ENCODE measurements around the gene RENBP.

RENBP gene

DNA sequence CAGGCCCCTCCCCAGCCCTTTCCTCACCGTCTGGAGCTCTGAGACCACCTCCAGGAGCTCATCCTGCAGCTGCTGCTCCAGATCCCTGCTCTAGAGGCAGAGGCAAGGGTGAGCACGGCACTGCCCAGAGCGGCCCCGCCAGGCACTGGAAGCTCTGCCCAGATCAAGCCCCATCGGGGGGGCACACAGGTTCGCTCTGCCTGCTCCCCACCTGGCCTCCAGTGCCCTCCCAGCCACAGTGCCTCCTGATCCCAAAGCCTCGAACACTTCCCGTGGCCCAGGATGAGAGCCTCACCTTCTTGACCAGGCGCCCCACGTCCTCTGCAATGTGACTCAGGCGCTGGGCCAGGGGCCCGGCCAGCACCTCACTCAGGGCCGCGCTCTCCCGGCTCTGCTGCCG lies 23.4 kb downstream of the RENBP start:
- TF ChIP-seq, protein P1, sequence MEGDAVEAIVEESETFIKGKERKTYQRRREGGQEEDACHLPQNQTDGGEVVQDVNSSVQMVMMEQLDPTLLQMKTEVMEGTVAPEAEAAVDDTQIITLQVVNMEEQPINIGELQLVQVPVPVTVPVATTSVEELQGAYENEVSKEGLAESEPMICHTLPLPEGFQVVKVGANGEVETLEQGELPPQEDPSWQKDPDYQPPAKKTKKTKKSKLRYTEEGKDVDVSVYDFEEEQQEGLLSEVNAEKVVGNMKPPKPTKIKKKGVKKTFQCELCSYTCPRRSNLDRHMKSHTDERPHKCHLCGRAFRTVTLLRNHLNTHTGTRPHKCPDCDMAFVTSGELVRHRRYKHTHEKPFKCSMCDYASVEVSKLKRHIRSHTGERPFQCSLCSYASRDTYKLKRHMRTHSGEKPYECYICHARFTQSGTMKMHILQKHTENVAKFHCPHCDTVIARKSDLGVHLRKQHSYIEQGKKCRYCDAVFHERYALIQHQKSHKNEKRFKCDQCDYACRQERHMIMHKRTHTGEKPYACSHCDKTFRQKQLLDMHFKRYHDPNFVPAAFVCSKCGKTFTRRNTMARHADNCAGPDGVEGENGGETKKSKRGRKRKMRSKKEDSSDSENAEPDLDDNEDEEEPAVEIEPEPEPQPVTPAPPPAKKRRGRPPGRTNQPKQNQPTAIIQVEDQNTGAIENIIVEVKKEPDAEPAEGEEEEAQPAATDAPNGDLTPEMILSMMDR (IDR thresholded peaks at IDR 0.05; ENCODE audit: control insufficient read depth, extremely low read depth, insufficient read depth), result no peak
- DNase-seq (ENCODE audit: low read depth), result no peak
- no peak overlapping the region for H3K4me3 ChIP-seq (ENCODE audit: low read depth, low read length)

DNA sequence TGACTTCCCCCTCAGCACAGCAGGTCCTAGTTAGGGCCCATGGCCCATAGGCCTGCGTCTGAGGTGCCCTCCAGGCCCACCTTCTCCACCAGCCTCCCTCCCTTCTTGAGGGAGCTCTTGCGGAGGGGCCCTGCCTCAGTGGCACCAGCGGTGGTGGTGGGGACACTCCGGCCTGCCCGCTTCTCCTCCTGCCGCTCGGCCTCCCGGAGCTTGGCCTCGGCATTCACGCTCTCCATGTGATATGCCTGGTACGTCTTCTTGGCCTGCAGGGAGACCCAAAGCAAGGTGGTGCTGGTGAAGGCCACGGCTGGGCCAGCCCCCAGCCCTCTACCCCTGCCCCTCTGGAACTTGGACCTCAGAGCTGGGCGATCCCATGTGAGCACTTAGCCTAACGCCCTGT lies 23.9 kb downstream of the RENBP start:
- no peak overlapping the region for H3K4me3 ChIP-seq (ENCODE audit: low read depth, low read length)
- TF ChIP-seq, protein P1 (IDR thresholded peaks at IDR 0.05; ENCODE audit: control insufficient read depth, extremely low read depth, insufficient read depth), result no peak
- DNase-seq (ENCODE audit: low read depth), result no peak

GRCh38 chrX:153919281-153919680 lies 25.2 kb downstream of the RENBP start:
- DNase-seq (ENCODE audit: low read depth), result no peak
- no peak overlapping the region for H3K4me3 ChIP-seq (ENCODE audit: low read depth, low read length)
- TF ChIP-seq, protein P1 (IDR thresholded peaks at IDR 0.05; ENCODE audit: control insufficient read depth, extremely low read depth, insufficient read depth), result no peak

DNA sequence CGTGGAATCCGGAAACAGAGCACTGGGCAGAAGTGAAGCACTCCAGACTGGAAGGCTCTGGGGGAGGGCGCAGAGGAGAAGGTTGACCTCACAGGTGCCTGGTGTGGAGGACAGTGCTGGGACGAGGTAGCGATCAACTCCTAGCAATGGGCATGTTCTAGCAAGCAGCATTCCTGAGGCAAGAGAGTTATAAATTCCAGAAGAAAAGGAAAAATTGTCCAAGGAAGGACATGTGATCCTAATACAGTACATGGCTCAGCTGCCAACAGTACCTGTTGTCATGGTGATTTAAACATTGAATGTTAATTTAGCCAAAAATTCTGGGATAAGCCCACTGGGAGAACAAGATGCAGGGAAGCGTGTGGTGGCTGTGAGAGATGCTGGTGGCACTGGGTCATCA lies 26.6 kb downstream of the RENBP start:
- no peak overlapping the region for H3K4me3 ChIP-seq (ENCODE audit: low read depth, low read length)
- DNase-seq (ENCODE audit: low read depth), result no peak
- TF ChIP-seq, protein P1 (IDR thresholded peaks at IDR 0.05; ENCODE audit: control insufficient read depth, extremely low read depth, insufficient read depth), result no peak

GRCh38 chrX:153913701-153914100 lies 30.7 kb downstream of the RENBP start:
- no peak overlapping the region for H3K4me3 ChIP-seq (ENCODE audit: low read depth, low read length)
- DNase-seq (ENCODE audit: low read depth), result no peak
- TF ChIP-seq, protein P1 (IDR thresholded peaks at IDR 0.05; ENCODE audit: control insufficient read depth, extremely low read depth, insufficient read depth), result no peak

- DNase-seq (ENCODE audit: low read depth), result no peak
- TF ChIP-seq, protein P1 (IDR thresholded peaks at IDR 0.05; ENCODE audit: control insufficient read depth, extremely low read depth, insufficient read depth), result no peak
- no peak overlapping the region for H3K4me3 ChIP-seq (ENCODE audit: low read depth, low read length)
Measured at GRCh38 chrX:153913211-153913610, 31.2 kb downstream of the RENBP start.

DNA sequence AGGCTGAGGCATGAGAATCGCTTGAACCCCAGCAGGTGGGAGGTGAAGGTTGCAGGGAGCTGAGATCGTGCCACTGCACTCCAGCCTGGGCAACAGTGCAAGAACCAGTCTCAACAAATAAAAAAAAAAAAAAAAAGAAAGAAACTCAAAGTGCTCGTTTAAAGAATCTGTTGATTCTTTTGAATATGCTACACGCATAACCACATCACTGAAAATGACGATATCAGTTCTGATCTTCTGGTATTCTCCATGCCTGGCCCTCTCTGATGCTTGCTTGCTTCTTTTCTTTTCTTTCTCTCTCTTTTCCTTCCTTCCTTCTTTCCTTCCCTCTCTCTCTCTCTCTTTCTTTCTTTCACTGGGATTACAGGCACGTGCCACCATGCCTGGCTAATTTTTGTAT lies 32.6 kb downstream of the RENBP start:
- TF ChIP-seq, protein P1 (IDR thresholded peaks at IDR 0.05; ENCODE audit: control insufficient read depth, extremely low read depth, insufficient read depth), result no peak
- DNase-seq (ENCODE audit: low read depth), result no peak
- no peak overlapping the region for H3K4me3 ChIP-seq (ENCODE audit: low read depth, low read length)

All from LNCaP clone FGC (cell line).